Stimulated activated CD4-positive, alpha-beta T cell treated with anti-CD3 and anti-CD28 coated beads, Interleukin-15, amount 100 ng/mL, for 48 hours (primary cell): ENCODE measurements around the gene NLGN1.
"Not testable (repeated sequence)": the region's sequence is repeated elsewhere in the genome, so short reads cannot be mapped to it uniquely, and the experiment has no call there.

Experiments
- DNase-seq, 2 donors: peaks; one replicate each; pipeline ENCODE4 v3.0.0-alpha.2; 2020; ENCODE audit warnings: low read depth in 2 of 2

The NLGN1 gene

DNA sequence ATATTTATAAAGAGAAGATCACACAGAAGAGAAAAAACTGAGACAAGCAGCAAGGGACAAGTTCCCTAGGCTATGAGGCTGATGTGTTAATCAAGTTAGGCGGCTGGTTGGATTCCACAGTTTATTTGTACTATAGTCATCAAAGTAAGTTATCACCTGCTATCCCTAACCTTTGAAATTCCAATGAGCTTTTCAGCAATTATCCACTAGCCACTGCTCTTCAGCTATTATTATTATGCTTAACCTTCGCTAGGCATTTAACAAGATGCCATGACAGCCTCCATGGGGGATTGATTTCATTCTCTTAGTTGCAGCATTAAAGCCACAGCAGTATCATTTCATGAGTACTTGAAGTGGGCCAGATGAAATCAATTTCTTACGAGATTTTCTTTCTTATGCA, 762.1 kb downstream of the NLGN1 start:
- no peak for DNase-seq

DNA sequence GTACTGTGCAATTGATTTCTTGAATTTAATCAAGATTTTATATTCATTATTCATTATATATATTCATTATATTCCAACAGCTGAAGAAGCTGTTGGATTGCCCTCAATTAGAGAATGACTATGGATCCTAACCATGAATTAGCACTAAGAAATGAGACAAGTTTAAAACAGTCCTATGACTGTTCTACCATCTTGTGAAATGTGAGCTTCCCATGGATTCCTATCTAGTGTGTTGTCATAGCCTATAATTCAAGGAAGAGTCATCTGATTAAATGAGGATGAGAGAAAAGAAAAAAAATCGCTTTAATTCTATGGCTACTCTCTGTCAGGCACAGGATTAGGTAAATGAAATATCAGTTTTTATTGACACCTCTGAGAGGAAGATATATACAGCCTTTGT, 765.0 kb downstream of the NLGN1 start:
- no peak for DNase-seq

DNA sequence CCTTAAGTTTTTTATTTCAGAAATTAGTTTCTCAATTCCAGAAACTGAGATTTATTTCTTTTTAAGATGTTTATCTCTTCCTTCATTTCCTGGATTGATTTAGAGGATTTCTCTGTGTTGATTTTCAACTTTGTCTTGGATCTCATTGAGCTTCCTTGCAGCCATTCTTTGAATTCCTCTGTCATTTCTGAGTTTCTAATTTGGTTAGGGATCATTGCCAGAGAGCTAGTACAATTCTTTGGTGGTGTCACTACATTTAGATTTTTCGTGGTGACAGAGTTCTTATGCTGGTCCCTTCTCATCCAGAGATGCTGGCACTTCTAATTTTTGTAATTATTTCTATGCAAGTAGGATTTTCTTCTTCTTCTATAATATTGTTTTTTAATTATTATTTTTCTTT, 770.5 kb downstream of the NLGN1 start:
- no peak for DNase-seq

DNA sequence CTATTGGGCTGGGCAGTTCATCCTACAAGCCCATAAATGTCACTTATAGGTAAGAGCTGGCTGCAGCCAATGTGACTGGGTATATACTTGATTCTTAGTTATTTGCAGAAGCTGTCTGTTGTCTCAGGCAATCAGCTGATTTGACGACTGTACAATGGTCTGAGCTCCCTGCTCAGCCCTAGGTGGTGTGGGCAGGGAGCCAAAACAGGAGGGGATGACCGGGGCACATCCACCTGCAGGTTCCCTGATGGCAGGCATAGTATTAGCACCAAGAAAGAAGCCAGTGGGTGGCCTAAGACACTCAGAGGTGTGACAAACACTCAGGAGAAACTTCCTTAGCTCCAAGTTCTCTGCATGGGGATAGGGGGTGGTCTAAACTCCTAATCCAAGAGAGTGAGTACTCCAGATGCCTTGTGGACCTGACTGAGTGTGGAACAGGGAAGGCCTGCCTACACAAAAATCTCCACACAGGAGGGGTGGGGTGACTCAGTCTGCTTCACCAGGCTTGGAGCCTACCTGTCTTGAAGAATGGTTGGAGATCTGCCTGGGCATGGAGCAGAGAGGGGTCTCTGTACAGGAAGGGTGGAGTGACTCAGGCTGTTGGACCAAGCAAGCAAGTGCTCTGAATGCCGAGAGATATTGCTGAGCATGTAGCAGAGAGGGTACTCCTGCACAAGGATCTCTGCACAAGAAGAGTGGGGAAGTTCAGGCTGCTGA, 771.2 kb downstream of the NLGN1 start:
- no peak for DNase-seq

DNA sequence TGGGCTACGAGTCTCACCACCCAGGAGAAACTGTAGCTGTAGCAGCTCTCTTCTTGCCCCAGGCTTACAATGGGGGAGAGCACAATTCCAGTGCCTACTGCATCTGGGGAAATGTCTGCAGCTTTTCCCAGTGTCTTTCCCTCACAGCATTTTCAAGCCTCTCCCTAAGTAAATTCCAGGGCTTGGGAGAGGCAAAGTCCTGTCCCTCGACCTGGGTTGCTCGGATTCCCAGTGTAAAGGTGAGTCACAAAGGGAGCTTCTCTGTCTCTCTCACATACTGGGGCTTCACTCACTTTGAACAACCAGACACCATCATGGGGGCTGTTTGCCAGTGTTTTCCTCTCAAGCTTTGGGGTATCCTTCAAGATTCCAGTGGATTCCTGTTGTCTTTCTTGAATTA, 772.2 kb downstream of the NLGN1 start:
- DNase-seq = no peak

DNA sequence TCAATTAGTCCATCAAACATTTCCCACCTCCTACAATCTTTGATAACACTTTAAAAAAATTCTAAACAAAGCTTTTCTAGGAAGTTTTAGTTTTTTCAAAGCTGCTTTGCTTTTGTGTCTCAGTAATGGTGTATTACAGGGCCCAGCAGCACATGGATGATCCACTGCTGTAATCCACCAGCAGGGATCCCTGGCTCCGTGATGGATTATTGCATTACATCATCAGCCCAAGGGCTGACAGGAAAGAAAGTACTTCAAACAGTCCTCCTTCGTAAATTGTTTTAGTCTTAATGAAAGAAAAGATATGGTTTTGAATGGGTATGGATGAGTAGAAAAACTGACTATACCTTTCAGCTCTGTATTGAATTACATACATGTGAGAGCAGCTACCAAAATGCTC, 772.7 kb downstream of the NLGN1 start:
- DNase-seq = no peak

DNA sequence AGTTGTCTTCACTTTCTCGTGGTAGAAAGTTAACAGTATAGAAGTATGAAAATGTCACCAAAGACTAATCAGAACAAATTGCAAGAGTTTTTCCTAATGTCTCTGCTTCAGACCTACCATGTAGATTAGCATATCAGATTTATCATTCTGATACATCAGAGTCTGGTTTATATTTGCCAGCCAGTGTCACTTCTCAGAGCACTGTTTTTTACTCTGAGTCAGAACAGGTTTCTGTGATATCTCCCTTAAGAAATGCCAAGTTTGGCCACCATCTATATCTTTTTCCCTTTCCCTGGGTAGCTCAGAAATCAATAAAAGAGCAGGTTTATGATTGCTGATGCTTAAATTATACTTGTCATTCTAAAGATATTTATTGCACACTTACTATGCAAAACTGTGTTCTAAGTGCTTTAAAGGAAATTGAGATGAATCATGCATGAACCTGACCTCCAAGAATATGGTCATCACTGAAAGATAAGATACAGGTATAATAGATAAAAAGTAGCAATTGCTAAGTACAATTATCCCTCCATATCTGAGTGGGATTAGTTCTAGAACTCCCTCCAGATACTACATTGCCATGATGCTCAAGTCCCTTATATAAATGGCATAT, 788.9 kb downstream of the NLGN1 start:
- no peak for DNase-seq

DNA sequence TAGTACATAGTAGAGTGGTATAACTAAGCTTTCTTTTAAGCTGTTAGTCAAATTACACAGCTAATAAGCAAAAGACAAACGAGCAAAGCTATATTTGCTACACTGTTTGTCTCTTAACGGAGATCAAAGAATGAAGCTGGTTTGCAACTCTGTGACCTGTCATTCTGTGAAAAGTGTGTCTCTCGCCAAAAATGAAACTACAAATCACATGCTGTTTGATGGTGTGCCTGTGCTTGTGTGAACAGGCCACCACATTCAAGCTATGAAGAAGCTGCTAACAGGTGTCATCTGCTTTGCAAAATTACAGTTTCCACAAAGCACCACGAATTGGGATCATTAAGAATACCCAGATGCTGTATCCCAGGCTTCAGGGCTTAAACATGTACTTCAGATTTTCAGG, 793.8 kb downstream of the NLGN1 start:
- no peak for DNase-seq

DNA sequence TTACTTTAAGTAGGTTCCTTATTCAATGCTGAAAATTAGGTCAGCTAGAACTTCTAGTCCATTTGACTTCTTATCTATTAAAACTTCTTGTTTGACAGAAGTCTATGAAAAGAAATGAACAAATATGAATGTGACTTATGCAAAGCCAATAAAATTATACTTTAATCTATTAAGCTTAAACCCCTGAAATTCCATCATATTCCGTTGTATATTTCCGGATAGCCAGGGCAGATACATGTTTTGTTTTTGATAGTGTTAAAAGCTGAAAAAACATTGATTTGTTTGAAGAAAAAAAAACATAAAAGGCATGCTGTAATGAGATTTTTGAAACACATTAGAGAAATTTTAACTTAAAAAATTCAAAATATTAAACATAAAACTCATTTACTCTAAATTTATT, 794.4 kb downstream of the NLGN1 start:
- DNase-seq = no peak

DNA sequence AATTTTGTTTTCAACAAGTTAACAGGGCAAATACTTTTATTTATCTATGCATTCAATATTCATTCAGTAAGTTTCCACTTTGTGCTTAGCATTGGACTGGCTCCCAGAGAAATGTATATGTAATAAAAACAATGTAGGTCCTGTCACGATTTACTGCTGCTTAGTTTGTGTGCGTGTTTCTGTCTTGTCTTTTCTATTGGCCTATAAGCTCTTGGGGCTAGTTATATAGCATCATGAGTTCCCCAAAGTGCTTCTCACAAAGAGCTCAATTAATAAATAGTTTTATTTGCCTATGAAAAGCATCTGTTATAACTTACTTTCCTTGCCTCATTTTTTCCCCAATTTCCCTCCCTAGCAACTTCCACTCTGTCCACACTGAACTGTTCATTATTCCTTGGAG, 794.9 kb downstream of the NLGN1 start:
- no peak for DNase-seq

DNA sequence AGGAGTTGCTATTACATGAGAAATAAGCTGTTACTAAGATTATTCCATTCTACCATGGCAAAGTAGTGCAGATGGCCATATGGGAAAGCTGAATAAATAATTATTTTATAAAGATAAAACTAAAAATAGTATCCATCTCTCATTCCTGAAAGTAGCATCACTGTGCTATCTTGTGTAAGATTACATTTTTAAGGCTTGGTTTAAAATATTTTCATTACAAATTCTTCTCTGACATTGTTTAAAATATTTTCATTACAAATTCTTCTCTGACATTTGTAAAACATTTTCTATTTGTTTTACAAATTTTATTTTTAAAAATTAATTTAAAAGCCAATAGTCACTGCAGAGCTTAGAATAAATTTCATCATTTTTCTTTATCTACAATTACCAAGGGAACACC, 796.1 kb downstream of the NLGN1 start:
- no peak for DNase-seq

DNA sequence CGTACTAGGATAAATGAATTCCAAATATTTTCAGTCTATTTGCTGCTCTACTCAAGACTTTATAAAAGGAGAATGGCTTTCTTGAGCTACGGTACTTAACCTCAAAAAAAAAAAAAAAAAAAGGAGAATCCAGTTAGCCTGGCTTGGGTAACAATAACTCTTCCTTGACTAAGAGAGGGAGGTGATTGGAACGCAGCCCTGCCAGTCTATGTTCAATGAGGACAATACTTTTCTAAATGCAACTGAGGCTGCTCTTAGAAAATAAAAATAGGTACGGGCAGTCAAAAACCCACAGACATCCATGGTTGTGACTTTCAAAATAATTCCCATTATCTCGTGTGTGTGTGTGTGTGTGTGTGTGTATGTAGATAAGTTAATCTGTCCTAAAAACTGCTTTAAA, 799.9 kb downstream of the NLGN1 start:
- DNase-seq = no peak

DNA sequence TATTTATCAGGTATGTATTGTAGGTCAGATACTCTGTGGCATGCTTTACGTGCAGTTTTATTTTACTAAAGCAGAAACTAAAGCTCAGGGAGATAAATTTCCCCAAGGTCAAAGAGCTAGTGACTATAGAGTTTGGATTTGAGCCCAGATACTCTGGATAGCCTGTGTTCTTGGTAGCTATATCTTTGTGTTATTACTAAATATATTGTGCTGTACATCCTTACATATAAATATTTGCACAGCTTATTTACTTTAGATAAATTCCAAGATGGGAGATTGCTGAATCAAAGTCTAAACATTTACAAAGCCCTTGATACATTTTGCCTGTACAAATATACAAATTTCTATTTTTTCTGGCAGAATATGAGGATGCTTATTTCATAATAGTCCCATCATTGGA, 800.7 kb downstream of the NLGN1 start:
- no peak for DNase-seq

DNA sequence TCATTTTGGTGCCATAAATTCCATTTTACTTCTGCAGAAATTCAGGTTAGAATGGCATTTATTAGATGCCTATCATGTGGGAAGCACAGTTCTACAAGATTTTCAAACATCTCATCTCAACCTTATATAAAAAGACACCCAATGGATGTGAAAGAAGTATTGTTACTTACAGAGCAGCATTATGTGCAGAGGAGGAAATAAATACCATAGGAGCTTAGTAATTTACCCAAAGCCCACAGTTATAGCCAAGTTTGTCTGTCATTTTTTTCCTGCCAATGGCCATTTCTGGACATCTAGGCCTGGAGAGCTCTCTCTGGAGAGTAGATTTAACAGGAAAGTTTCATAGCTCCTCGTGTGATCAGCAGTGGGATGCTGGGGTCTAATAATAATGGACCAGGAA, 802.2 kb downstream of the NLGN1 start:
- DNase-seq = no peak

DNA sequence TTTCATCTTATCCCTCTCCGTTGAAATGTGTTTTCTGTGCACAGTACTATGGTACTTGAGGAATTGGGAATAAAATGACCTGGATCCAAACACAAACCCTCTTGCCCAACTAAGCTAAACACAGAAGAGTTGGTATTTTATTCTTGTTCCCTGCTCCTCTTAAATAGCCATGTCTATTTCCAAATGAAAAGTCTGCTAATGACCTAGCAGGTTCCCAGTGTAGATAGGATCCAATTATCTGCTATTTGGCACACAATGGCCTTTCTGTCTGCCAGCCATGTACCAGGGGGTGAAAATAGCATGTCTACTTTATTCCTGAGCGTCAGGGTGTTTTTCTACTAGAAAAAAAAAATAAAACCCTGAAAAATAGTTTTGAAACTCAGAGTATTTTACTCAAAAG, 804.6 kb downstream of the NLGN1 start:
- no peak for DNase-seq

DNA sequence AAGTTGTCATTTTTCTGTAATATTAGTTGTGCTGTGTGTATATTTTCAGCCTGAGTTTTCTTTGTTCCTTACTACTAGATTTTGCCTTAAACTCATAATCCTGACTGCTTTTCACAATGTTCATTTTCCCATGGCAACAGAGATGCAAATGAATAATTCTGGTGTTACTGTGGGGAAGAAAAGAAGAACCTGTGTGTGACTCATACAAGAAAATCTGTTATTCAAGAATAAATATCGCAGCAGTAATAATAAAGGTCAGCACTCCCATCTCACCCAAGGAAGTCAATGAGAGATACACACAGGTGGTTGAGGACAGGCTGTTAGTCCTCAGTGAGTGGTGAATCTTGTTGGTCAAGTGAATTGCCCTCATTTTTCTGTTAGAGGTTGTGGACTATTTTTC, 805.0 kb downstream of the NLGN1 start:
- no peak for DNase-seq

DNA sequence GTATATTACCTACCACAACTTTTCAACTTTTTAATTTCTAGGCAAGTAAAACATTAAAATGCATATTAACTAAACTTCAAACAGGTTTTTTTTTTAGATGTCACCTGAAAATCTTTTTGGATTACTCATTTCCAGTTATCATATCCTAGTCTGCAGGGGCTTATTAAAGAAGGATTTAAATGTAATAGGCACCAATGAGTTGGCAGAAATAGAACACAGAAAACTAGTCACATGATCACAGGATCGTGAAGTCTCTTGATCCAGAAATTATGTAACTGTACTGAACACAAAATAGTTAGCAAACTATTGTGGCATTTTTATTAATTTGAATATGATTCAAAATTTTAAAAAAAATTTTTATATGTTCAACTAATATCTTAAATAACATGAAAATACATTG, 807.2 kb downstream of the NLGN1 start:
- DNase-seq = no peak

DNA sequence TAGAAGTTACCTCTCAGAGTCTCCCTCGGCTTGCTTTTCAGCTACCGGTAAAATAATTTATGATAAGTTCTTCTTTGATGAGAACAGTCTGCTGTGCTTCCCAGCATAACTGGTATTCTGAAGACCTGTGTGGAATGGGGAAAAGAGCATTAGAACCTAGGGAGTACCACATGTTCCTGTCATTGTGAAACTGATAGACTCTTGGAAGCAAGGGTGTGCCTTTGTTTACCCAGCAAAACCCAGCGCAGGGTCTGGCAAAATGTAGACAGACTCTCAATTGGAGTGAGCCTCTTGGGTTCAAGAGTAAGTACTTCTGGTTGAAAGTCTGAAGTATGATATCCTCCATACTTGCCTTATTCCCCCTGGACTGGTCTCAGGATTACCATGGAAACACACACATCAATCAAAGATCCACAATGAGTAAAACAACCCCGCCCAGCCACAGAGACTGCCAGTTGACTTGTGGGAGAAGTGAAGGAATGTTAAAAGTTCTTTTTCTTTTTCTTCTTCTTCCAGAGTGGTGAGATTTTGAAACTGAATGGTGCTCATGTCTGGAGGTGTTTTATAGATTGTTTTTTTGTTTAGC, 809.2 kb downstream of the NLGN1 start:
- no peak for DNase-seq

DNA sequence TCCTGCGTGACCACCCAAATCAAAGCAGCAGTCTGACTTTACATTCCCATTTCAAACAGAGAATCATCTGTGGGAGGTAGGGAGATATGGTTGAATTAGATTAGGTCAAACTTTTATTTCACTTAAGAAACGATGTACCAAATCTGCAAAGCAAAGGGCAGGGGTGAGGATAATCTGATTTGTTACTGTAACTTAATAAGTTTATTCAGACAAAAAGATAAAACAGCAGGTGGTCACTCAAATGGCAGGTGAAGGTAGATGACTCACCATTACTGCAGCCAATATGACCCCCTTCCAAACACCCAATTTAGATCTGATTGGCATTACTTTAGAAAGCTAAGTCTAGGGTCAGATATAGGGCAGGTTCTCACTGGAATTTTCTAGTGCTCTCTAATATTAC, 810.6 kb downstream of the NLGN1 start:
- DNase-seq = no peak

DNA sequence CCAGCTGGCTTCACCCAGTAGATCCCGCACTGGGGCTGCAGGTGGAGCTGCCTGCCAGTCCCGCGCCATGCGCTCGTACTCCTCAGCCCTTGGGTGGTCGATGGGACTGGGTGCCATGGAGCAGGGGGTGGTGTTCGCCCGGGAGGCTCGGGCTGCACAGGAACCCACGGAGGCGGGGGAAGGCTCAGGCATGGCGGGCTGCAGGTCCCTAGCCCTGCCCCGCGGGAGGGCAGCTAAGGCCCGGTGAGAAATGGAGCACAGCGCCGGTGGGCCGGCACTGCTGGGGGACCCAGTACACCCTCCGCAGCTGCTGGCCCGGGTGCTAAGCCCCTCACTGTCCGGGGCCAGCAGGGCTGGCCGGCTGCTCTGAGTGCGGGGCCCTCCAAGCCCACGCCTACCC, 814.4 kb downstream of the NLGN1 start:
- not testable (repeated sequence) for DNase-seq

DNA sequence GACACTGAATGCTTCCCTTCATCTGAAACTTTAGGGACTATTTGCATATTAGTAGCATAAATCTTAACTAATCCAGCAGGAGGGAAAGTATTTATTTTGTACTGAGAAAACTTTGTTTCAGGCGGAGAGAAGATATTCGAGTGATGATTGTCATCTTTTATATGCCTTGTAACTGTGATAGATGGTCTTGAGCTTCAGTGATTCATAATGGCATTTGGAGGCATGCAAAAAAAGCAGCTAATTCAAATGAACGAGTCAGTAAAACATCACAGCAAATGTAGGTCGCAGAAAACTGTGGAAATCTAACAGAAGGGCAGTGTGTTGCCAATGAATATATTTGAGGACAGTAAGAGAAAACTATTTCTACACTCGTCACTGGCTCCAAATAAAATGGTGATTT, 817.9 kb downstream of the NLGN1 start:
- no peak for DNase-seq

DNA sequence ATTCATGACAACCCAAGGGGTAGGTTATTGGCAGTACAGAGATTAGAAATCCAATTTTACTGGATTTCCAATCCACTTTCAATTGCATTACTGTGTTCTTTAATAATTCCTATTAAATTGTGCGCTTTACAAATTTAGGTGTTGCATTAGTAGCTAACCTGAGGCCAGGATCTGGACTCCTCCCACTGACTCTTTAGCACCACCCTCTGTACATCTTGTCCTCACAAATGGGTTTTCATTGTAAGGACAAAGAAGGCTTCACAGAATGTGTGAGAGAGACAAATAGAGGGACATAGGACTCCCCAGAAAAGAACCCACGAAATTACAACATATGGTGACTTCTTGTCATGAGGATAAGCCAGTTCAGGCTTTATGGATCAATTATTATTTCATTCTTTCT, 818.5 kb downstream of the NLGN1 start:
- no peak for DNase-seq

DNA sequence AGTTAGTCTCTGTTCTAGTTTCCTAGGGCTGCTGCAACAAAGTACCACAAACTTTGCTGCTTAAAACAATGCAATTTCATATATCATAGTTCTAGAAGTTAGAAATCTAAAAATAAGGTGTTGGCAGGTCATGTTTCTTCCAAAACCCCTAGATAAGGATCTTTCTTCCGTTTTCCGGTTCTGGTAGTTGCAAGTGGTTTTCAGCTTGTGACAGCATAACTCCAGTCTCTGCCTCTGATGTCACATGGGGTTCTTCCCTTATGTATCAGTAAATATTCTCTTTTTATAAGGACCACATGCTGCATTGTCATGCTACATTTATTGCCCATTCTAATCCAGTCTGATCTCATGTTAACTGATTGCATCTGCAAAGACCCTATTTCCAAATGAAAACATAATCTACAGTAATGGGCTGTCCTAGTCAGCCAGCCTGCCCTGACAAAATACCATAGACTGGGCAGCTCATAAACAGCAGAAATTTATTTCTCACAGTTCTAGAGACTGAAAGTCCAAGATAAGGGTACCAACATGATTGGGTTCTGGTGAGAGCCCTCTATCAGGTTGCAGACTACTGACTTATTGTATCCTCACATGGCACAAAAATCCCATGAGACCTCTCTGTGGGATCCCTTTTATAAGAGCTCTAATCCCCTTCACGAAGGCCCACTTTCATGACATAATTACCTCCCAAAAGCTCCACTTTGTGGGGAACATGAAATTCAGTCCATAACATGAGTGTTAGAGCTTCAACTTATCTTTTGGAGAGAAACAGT, 819.6 kb downstream of the NLGN1 start:
- no peak for DNase-seq
